GM23338 (cell line): ENCODE results near the gene NRP2. TPM values are rescaled to one million over a fixed set of nuclear protein-coding genes. Genes with fewer than 3 reads are reported as not detected.

Experiments
- ATAC-seq: fragments of 200-7000 bp; cut with Tn5 transposase; 3 replicates; pipeline ENCODE4 v1.9.1; 2020
- DNase-seq: peaks from one replicate; pipeline ENCODE4 v3.0.0-alpha.2; 2015; ENCODE audit warnings: low spot score
- H2AFZ ChIP-seq: fragments of 200-600 bp; sonication (generic); 2 replicates; pipeline ENCODE4 v1.8.0; 2016; ENCODE audit warnings: antibody characterized with exemption, mild to moderate bottlenecking, moderate library complexity
- H3F3A ChIP-seq: fragments of 200-600 bp; sonication (generic); replicated peaks from 2 replicates; pipeline ENCODE4 v1.8.0; 2017; ENCODE audit warnings: antibody characterized with exemption, mixed run types, low read depth
- H3K27ac ChIP-seq: fragments of 200-600 bp; sonication (generic); 2 replicates; pipeline ENCODE4 v1.6.1; 2016; ENCODE audit warnings: low read depth
- H3K27me3 ChIP-seq: fragments of 200-600 bp; sonication (generic); 2 replicates; pipeline ENCODE4 v1.8.0; 2016; ENCODE audit warnings: mild to moderate bottlenecking, mixed run types, moderate library complexity; ENCODE audit not compliant: insufficient read depth
- H3K36me3 ChIP-seq: fragments of 200-600 bp; sonication (generic); 2 replicates; pipeline ENCODE4 v1.8.0; 2016; ENCODE audit warnings: mild to moderate bottlenecking; ENCODE audit not compliant: insufficient read depth
- H3K4me1 ChIP-seq: fragments of 200-600 bp; sonication (generic); 2 replicates; pipeline ENCODE4 v1.8.0; 2016; ENCODE audit warnings: mild to moderate bottlenecking, moderate library complexity; ENCODE audit not compliant: insufficient read depth
- H3K4me2 ChIP-seq: fragments of 200-600 bp; sonication (generic); 2 replicates; pipeline ENCODE4 v1.7.1; 2017; ENCODE audit warnings: mixed run types
- H3K4me3 ChIP-seq: fragments of 200-600 bp; sonication (generic); 2 replicates; pipeline ENCODE4 v1.6.1; 2016; ENCODE audit warnings: mixed run types
- H3K79me2 ChIP-seq: fragments of 200-600 bp; sonication (generic); replicated peaks from 2 replicates; pipeline ENCODE4 v1.8.0; 2017; ENCODE audit warnings: mild to moderate bottlenecking; ENCODE audit not compliant: insufficient read depth
- H3K9me2 ChIP-seq: fragments of 200-600 bp; sonication (generic); 2 replicates; pipeline ENCODE4 v1.8.0; 2017; ENCODE audit not compliant: insufficient read depth
- H4K20me1 ChIP-seq: fragments of 200-600 bp; sonication (generic); replicated peaks from 2 replicates; pipeline ENCODE4 v1.8.0; 2017; ENCODE audit warnings: mild to moderate bottlenecking; ENCODE audit not compliant: insufficient read depth
- H3K27ac Mint-ChIP-seq: 2 replicates; pipeline ENCODE4 v1.8.0; 2020; ENCODE audit warnings: inconsistent platforms, mild to moderate bottlenecking, moderate library complexity, mixed read lengths
- H3K27me3 Mint-ChIP-seq: 3 replicates; pipeline ENCODE4 v1.8.0; 2022; ENCODE audit warnings: low read depth, mild to moderate bottlenecking, moderate library complexity, mixed read lengths, inconsistent platforms; ENCODE audit not compliant: insufficient read depth, poor library complexity
- H3K36me3 Mint-ChIP-seq: 3 replicates; pipeline ENCODE4 v1.8.0; 2021; ENCODE audit warnings: low read depth, mild to moderate bottlenecking, inconsistent platforms, moderate library complexity, mixed read lengths
- H3K4me1 Mint-ChIP-seq: 3 replicates; pipeline ENCODE4 v1.8.0; 2020; ENCODE audit warnings: mild to moderate bottlenecking, inconsistent platforms, mixed read lengths
- H3K4me3 Mint-ChIP-seq: 3 replicates; pipeline ENCODE4 v1.8.0; 2021; ENCODE audit warnings: moderate library complexity, mild to moderate bottlenecking, inconsistent platforms, mixed read lengths
- H3K9me3 Mint-ChIP-seq: 3 replicates; pipeline ENCODE4 v1.8.0; 2020; ENCODE audit warnings: moderate library complexity, mild to moderate bottlenecking, inconsistent platforms, mixed read lengths
- CREB1 ChIP-seq: fragments of 250-450 bp; sonication (Bioruptor Pico); IDR thresholded peaks from 2 replicates; pipeline ENCODE4 v1.5.0; 2020; ENCODE audit warnings: low read depth, mild to moderate bottlenecking, moderate library complexity
- CTCF ChIP-seq, 2 experiments: fragments of 200-600 bp in 1 of 2; sonication (generic) in 1 of 2; conservative IDR thresholded peaks; 2 replicates each; pipeline versions ENCODE4 v1.5.1 to v1.6.1; 2016 to 2017; ENCODE audit warnings: antibody characterized with exemption in 2 of 2, low read depth in 2 of 2, mild to moderate bottlenecking in 2 of 2, moderate library complexity in 1 of 2
- POLR2AphosphoS5 ChIP-seq: IDR thresholded peaks from 2 replicates; pipeline ENCODE4 v1.6.1; 2016; ENCODE audit warnings: antibody characterized with exemption, low read depth
- ZNF462 ChIP-seq: fragments of 250-450 bp; sonication (Bioruptor Pico); IDR thresholded peaks from 2 replicates; pipeline ENCODE4 v1.5.0; 2020; ENCODE audit warnings: mild to moderate bottlenecking, moderate library complexity
- polyA plus RNA-seq: library from polyadenylated mRNA; unstranded; fragments of >200 nt; fragmentation: Nextera tagmentation; extraction: Ambion mirVana; gene quantifications from 2 replicates; pipeline ENCODE4 v1.2.1, GENCODE V29; 2016
- total RNA-seq: library from RNA; depleted of rRNA; stranded (reverse); fragments of >200 nt; shearing (Covaris generic); gene quantifications from 2 replicates; pipeline ENCODE4 v1.2.3, GENCODE V29; 2014

The NRP2 gene
- total and polyA plus RNA-seq, 2 experiments from 2014 or later, result 18.4 to 22.0 TPM

- peak overlapping the region; percentile 72 for H3K4me3 Mint-ChIP-seq
- H2AFZ ChIP-seq, result no peak overlapping the region
Observed at GRCh38 chr2:205763708-205764211, 81.5 kb downstream of the NRP2 start.

More at GRCh38 chr2:205763708-205764211, 81.5 kb downstream of the NRP2 start:
- Histone ChIP-seq H3K27me3 (no peaks in the 10 kb centered on the region), H3K4me1 (peaks cover 7% of the 10 kb centered on the region), H3K9me2 (no peaks in the 10 kb centered on the region), H3K4me2 (peak overlapping the region; percentile 56), H3K27ac (peak overlapping the region; percentile 67), H3K36me3 (no peaks in the 10 kb centered on the region), H4K20me1 (no peaks in the 10 kb centered on the region), H3K79me2 (no peaks in the 10 kb centered on the region), H3K4me3 (peak overlapping the region; percentile 31), H3F3A (peaks cover 7% of the 10 kb centered on the region; the same call in 1 of the 2 replicates)
- peak; percentile 32; the same call in 1 of the 2 replicates for TF ChIP-seq CREB1 (CRISPR knock-in tag)
- TF ChIP-seq CTCF (conservative IDR thresholded peaks at IDR 0.05; ENCODE audit: low read depth in 2 of 2), result peak; percentile 93 to 95
- TF ChIP-seq ZNF462, result 0 out of 2 replicates have a peak, but pooled peaks have one; percentile 14
- TF ChIP-seq POLR2AphosphoS5, result no peak
- H3K27ac Mint-ChIP-seq, result peak overlapping the region; percentile 95
- peak; percentile 92 for DNase-seq
- peaks cover 35% of the 10 kb centered on the region for H3K4me1 Mint-ChIP-seq
- ATAC-seq, result peak; percentile 89
- H3K36me3 Mint-ChIP-seq, result no peaks in the 10 kb centered on the region; the same call in 2 of the 3 replicates
- peaks cover 3% of the 10 kb centered on the region for H3K27me3 Mint-ChIP-seq
- no peaks in the 10 kb centered on the region for H3K9me3 Mint-ChIP-seq
